ENCODE measurements around the gene ATP11C. TPM values are rescaled to one million over a fixed set of nuclear protein-coding genes. Genes with fewer than 3 reads are reported as not detected.
"Not testable (repeated sequence)": the region's sequence is repeated elsewhere in the genome, so short reads cannot be mapped to it uniquely, and the experiment has no call there.

Gene ATP11C
- total and polyA plus RNA-seq, 4 donors: 5.3 to 32.1 (median 23.3) TPM

DNA sequence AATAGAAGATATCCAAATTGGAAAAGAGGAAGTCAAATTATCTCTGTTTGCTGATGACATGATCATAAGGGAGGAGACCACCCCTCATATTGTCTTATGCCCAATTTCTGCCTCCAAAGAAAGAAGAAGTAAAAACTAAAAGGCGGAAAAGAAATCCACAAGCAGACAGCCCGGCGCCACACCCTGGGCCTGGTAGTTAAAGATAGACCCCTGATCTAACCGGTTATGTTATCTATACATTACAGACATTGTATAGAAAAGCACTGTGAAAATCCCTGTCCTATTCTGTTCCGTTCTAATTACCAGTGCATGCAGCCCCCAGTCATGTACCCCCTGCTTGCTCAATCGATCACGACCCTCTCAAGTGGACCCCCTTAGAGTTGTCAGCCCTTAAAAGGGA is 247.7 kb downstream of the ATP11C start:
- intact Hi-C loops (cut with DNase I); H3K4me3 ChIP-seq (ENCODE audit: low read length in 2 of 2); H3K4me1 ChIP-seq (ENCODE audit: control insufficient read depth in 1 of 2, insufficient read depth in 2 of 2, low read length in 2 of 2); DNase-seq; H3K27me3 ChIP-seq (ENCODE audit: control insufficient read depth in 1 of 2, insufficient read depth in 2 of 2, low read length in 1 of 2); H3K36me3 ChIP-seq (ENCODE audit: control insufficient read depth in 1 of 2, insufficient read depth in 2 of 2, low read length in 1 of 2); H3K9me3 ChIP-seq (ENCODE audit: control insufficient read depth, low read length); H3K27ac ChIP-seq (ENCODE audit: low read depth in 1 of 2, low read length in 2 of 2); ATAC-seq (ENCODE audit: low FRiP score): not testable (repeated sequence)
- 83 to 91% methylated on average over 7 of the region's 7 CpGs for WGBS, 2 donors

- H3K27ac ChIP-seq (ENCODE audit: low read depth in 1 of 2, low read length in 2 of 2): no peak overlapping the region
- no peak for ATAC-seq (ENCODE audit: low FRiP score)
- no peak overlapping the region for H3K4me3 ChIP-seq (ENCODE audit: low read length in 2 of 2)
- no peaks in the 10 kb centered on the region for H3K27me3 ChIP-seq (ENCODE audit: control insufficient read depth in 1 of 2, insufficient read depth in 2 of 2, low read length in 1 of 2)
- no peaks in the 10 kb centered on the region for H3K4me1 ChIP-seq (ENCODE audit: control insufficient read depth in 1 of 2, insufficient read depth in 2 of 2, low read length in 2 of 2)
- 51 to 70% methylated on average over 3 of the region's 3 CpGs for WGBS, 2 donors
- intact Hi-C loops (cut with DNase I): no loop called here
- H3K9me3 ChIP-seq (ENCODE audit: control insufficient read depth, low read length): peaks cover 2% of the 10 kb centered on the region
- no peaks in the 10 kb centered on the region for H3K36me3 ChIP-seq (ENCODE audit: control insufficient read depth in 1 of 2, insufficient read depth in 2 of 2, low read length in 1 of 2)
- DNase-seq: no peak
Observed at GRCh38 chrX:139680356-139680755, 252.5 kb downstream of the ATP11C start.

Small RNA genes lying within 50 kb of the gene (microRNA-seq; reads per million reads assigned to microRNA genes)
- gene MIR505: 121 to 252 reads per million in 2 donors

Other genes with a start within 250 kb of the ATP11C start
- 1 to 10 TPM in 1 of 2 donors, under 1 TPM in 1; 0.97 to 1.1 TPM for gene MCF2, start 224.9 kb downstream of the ATP11C start, total RNA-seq
- 1 to 10 TPM; 1.6 to 2.3 TPM for gene MCF2, start 224.9 kb downstream of the ATP11C start, polyA plus RNA-seq
- gene CXorf66, start 32.5 kb upstream of the ATP11C start, total RNA-seq: not detected
- not detected for gene CXorf66, start 32.5 kb upstream of the ATP11C start, polyA plus RNA-seq

All from aorta (tissue), 5 donors.